WERI-Rb-1 (cell line): Measurements from ENCODE around the gene METTL16.
A peak's percentile ranks its signal among the peaks of the same experiment; 100 is the strongest.
"Not testable (repeated sequence)": the region's sequence is repeated elsewhere in the genome, so short reads cannot be mapped to it uniquely, and the experiment has no call there.

Source experiments
- DNase-seq: peaks from one replicate; pipeline ENCODE4 v3.0.0-alpha.2; 2020
- H3K27ac ChIP-seq: fragments of 250-450 bp; sonication (Bioruptor Pico); 2 replicates; pipeline ENCODE4 v1.5.1; 2020; ENCODE audit warnings: mild to moderate bottlenecking, moderate library complexity
- H3K27me3 ChIP-seq: fragments of 250-450 bp; sonication (Bioruptor Pico); 2 replicates; pipeline ENCODE4 v1.5.1; 2021; ENCODE audit warnings: mild to moderate bottlenecking, low read depth, moderate library complexity; ENCODE audit not compliant: insufficient read depth, severe bottlenecking
- H3K36me3 ChIP-seq: fragments of 250-450 bp; sonication (Bioruptor Pico); 2 replicates; pipeline ENCODE4 v1.5.1; 2020; ENCODE audit warnings: mild to moderate bottlenecking, moderate library complexity
- H3K4me3 ChIP-seq: 2 replicates; pipeline ENCODE4 v1.5.1; 2011; ENCODE audit warnings: low read depth, mild to moderate bottlenecking, control low read depth, low read length
- H3K9me3 ChIP-seq: fragments of 250-450 bp; sonication (Bioruptor Pico); 2 replicates; pipeline ENCODE4 v1.5.1; 2021; ENCODE audit warnings: mild to moderate bottlenecking, moderate library complexity; ENCODE audit not compliant: severe bottlenecking
- TF ChIP-seq, protein P1 (sequence below): IDR thresholded peaks from 2 replicates; pipeline ENCODE4 v1.5.1; 2011; ENCODE audit warnings: low read depth, mild to moderate bottlenecking, control low read depth, inconsistent platforms, low read length

The METTL16 gene

DNA sequence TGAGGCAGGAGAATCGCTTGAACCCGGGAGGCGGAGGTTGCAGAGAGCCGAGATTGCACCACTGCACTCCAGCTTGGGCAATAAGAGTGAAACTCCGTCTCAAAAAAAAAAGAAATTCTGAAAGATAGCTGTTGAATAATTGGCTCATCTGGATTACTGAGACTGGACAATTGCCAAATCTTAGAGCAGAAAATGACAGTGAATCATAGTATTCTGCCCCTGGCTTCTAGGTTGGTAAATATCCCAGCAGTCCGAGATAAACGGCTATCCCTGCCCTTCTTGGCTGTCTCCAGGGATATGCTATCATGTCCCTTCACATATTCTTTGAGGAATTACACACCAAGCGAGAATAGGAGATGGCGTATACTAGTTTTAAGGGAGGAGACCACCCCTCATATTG lies 35.5 kb upstream of the METTL16 start:
- TF ChIP-seq, protein P1, sequence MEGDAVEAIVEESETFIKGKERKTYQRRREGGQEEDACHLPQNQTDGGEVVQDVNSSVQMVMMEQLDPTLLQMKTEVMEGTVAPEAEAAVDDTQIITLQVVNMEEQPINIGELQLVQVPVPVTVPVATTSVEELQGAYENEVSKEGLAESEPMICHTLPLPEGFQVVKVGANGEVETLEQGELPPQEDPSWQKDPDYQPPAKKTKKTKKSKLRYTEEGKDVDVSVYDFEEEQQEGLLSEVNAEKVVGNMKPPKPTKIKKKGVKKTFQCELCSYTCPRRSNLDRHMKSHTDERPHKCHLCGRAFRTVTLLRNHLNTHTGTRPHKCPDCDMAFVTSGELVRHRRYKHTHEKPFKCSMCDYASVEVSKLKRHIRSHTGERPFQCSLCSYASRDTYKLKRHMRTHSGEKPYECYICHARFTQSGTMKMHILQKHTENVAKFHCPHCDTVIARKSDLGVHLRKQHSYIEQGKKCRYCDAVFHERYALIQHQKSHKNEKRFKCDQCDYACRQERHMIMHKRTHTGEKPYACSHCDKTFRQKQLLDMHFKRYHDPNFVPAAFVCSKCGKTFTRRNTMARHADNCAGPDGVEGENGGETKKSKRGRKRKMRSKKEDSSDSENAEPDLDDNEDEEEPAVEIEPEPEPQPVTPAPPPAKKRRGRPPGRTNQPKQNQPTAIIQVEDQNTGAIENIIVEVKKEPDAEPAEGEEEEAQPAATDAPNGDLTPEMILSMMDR = no peak
- no peaks in the 10 kb centered on the region for H3K36me3 ChIP-seq
- DNase-seq = no peak
- no peak overlapping the region for H3K27ac ChIP-seq
- no peaks in the 10 kb centered on the region for H3K27me3 ChIP-seq
- H3K4me3 ChIP-seq = no peak overlapping the region
- no peaks in the 10 kb centered on the region for H3K9me3 ChIP-seq

DNA sequence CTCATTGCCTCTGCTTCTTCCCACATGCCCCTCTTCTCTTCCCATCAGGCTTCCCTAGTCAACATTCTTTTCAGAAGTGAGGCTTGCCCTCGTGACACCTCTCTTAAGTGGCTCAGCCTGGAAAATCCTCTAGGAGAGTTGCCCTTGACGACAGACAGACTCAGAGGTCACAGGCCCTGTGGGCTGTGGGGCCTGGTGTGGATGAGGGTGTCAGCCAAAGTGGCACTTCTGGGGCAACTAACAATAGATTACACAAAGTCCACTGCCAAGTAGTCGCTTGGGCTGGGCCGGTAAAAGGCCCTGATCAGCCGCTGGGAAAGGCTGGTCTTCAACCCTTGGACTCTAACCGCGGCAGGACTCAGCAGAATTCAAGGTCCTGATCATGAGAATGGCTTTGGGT lies 33.7 kb upstream of the METTL16 start:
- H3K36me3 ChIP-seq = no peaks in the 10 kb centered on the region
- H3K9me3 ChIP-seq = no peaks in the 10 kb centered on the region
- H3K27ac ChIP-seq = peak overlapping the region; percentile 80
- H3K27me3 ChIP-seq = no peaks in the 10 kb centered on the region
- TF ChIP-seq, protein P1 = no peak
- peak; percentile 64 for DNase-seq
- no peak overlapping the region for H3K4me3 ChIP-seq

- no peak overlapping the region for H3K27ac ChIP-seq
- no peaks in the 10 kb centered on the region for H3K27me3 ChIP-seq
- TF ChIP-seq, protein P1 = no peak
- no peak overlapping the region for H3K4me3 ChIP-seq
- no peaks in the 10 kb centered on the region for H3K36me3 ChIP-seq
- no peaks in the 10 kb centered on the region for H3K9me3 ChIP-seq
- DNase-seq = no peak
Observed at GRCh38 chr17:2542456-2542855, 30.8 kb upstream of the METTL16 start.

- Histone ChIP-seq H3K27me3 (no peaks in the 10 kb centered on the region), H3K27ac (no peak overlapping the region), H3K9me3 (no peaks in the 10 kb centered on the region), H3K36me3 (no peaks in the 10 kb centered on the region), H3K4me3 (no peak overlapping the region)
- peak; percentile 19 for DNase-seq
- TF ChIP-seq, protein P1 = no peak
Observed at GRCh38 chr17:2542056-2542455, 30.4 kb upstream of the METTL16 start.

GRCh38 chr17:2537579-2537978 lies 25.9 kb upstream of the METTL16 start:
- not testable (repeated sequence) for DNase-seq, H3K4me3 ChIP-seq, H3K27me3 ChIP-seq, H3K9me3 ChIP-seq, H3K36me3 ChIP-seq, H3K27ac ChIP-seq

- TF ChIP-seq, protein P1 = no peak
- Histone ChIP-seq H3K36me3 (no peaks in the 10 kb centered on the region), H3K27me3 (no peaks in the 10 kb centered on the region), H3K4me3 (no peak overlapping the region), H3K27ac (no peak overlapping the region), H3K9me3 (no peaks in the 10 kb centered on the region)
- DNase-seq = no peak
Observed at GRCh38 chr17:2532146-2532720, 20.5 kb upstream of the METTL16 start.

DNA sequence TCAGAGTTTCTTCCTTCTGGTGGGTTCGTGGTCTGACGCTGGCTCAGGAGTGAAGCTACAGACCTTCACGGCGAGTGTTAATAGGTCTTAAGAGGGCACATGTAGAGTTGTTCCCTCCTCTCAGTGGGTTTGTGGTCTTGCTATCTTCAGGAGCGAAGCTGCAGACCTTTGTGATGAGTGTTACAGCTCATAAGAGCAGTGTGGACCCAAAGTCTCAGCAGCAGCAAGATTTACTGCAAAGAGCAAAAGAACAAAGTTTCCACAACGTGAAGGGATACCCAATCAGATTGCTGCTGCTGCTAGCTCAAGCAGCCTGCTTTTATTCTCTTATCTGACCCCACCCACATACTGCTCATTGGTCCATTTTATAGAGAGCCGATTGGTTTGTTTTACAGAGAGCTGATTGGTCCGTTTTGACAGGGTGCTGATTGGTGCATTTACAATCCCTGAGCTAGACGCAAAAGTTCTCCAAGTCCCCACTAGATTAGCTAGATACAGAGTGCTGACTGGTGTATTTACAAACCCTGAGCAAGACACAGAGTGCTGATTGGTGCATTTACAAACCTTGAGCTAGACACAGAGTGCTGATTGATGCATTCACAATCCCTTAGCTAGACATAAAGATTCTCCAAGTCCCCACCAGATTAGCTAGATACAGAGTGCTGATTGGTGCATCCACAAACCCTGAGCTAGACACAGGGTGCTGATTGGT lies 19.7 kb upstream of the METTL16 start:
- H3K4me3 ChIP-seq, H3K27ac ChIP-seq, H3K36me3 ChIP-seq, H3K9me3 ChIP-seq, DNase-seq, H3K27me3 ChIP-seq: not testable (repeated sequence)

DNA sequence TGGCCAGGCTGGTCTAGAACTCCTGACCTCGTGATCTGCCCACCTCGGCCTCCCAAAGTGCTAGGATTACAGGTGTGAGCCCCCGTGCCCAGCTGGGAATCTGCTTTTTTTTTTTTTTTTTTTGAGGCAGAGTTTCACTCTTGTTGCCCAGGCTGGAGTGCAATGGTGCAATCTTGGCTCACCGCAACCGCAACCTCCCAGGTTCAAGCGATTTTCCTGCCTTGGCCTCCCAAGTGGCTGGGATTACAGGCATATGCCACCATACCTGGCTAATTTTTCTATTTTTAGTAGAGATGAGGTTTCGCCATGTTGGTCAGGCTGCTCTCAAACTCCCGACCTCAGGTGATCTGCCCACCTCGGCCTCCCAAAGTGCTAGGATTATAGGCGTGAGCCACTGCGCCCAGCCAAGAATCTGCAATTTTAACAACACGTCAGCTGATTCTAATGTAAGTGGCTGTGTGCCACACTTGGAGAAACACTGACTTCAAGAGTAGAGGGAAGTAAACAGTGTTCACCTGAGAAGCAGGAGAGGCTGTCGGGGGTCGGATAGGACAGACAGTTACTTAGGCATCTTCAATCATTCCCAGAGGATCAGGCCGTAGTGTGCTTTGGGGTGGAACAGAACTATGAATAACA lies 10.2 kb upstream of the METTL16 start:
- H3K36me3 ChIP-seq, H3K9me3 ChIP-seq, H3K4me3 ChIP-seq, H3K27me3 ChIP-seq, DNase-seq: not testable (repeated sequence)
- H3K27ac ChIP-seq = peak overlapping the region; percentile 43
